Suprapubic skin (tissue), 4 donors: Measurements from ENCODE around the gene SYNE3. TPM values are rescaled to one million over a fixed set of nuclear protein-coding genes. Genes with fewer than 3 reads are reported as not detected.

Source experiments
- DNase-seq, 2 donors: peaks; one replicate each; pipeline ENCODE4 v3.0.0-alpha.2; 2019; ENCODE audit warnings: low spot score in 2 of 2
- H3K27ac ChIP-seq: fragments of 200-600 bp; sonication (generic); one replicate; pipeline ENCODE4 v1.5.1; 2019
- H3K27me3 ChIP-seq: fragments of 200-600 bp; sonication (generic); one replicate; pipeline ENCODE4 v1.5.1; 2019
- H3K36me3 ChIP-seq: fragments of 200-600 bp; sonication (generic); one replicate; pipeline ENCODE4 v1.5.1; 2019
- H3K4me1 ChIP-seq: fragments of 200-600 bp; sonication (generic); one replicate; pipeline ENCODE4 v1.5.1; 2019
- H3K4me3 ChIP-seq: fragments of 200-600 bp; sonication (generic); one replicate; pipeline ENCODE4 v1.5.1; 2019; ENCODE audit warnings: mild to moderate bottlenecking
- H3K9me3 ChIP-seq: fragments of 200-600 bp; sonication (generic); one replicate; pipeline ENCODE4 v1.5.1; 2019
- CTCF ChIP-seq, 2 donors: fragments of 200-600 bp in 1 of 2; fragments of 450-650 bp in 1 of 2; sonication (generic) in 1 of 2; IDR thresholded peaks; one replicate each; pipeline ENCODE4 v1.5.1; 2016 to 2019; ENCODE audit warnings: antibody characterized with exemption in 2 of 2, mild to moderate bottlenecking in 1 of 2, moderate library complexity in 1 of 2
- EP300 ChIP-seq: sonication (generic); formaldehyde crosslinking; IDR thresholded peaks from one replicate; pipeline ENCODE4 v1.6.1; 2017; ENCODE audit warnings: antibody characterized with exemption
- POLR2A ChIP-seq, 2 donors: fragments of 450-650 bp; IDR thresholded peaks; one replicate each; pipeline ENCODE4 v1.6.1; 2017; ENCODE audit warnings: antibody characterized with exemption in 2 of 2, mild to moderate bottlenecking in 2 of 2, moderate library complexity in 2 of 2
- POLR2AphosphoS5 ChIP-seq, 3 donors: sonication (generic); formaldehyde crosslinking; IDR thresholded peaks; one replicate each; pipeline ENCODE4 v1.6.1; 2017; ENCODE audit warnings: antibody characterized with exemption in 3 of 3
- WGBS: methylation state at CpG from one replicate; pipeline ENCODE4 v1.1.5; 2018; 5-methylcytosine and 5-hydroxymethylcytosine counted together
- total RNA-seq, 4 donors: library from RNA; depleted of rRNA; stranded (reverse); fragments of >200 nt; gene quantifications; one replicate each; pipeline ENCODE4 v1.1.0, GENCODE V29; 2016

The SYNE3 gene
- total RNA-seq, 4 donors from 2014 or later = 9.1 to 21.4 (median 12.8) TPM

DNA sequence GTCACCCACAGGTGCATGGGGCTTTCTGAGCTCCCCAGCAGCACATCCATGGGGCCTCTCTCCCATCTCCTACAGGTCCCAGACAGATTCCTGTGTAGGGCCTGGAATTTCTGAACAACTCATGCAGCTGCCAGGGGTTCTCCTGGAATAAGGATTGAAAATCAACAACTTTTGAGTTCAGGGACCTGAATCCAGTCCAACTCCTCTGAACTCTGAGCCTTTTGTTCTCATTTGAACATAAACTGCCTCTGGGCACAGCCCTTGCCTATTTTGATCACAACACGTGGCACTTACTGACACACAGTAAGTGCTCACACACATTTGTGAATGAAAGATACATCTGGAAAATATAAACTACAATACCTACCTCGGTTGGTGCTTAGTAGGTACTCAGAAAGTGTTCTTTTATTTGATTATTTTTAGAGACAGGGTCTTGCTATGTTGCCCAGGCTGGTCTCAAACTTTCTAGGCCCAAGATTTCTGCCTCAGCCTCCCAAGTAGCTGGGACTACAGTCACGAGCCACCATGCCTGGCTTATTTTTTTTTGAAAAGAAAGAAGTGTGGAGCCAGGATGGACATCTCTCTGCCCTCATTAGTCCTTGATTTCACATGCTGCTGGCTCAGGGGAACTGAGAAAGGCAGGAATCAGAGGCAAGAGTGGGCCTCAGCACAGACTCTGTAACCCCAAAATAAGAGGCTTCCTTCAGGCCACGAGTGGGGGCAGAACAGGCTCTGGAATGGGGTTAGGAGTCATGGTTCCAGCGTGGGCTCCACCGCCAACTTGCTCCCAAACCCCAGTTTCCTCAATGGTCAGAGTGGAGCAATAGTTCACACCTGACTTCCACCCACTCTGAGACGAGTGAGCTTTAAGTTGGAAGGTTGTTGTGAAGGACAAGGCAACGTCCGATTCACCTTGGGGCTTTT is 27.0 kb downstream of the SYNE3 start:
- peak overlapping the region; percentile 61 for H3K27ac ChIP-seq
- WGBS = 56% methylated on average over 9 of the region's 9 CpGs
- no peak for DNase-seq
- no peaks in the 10 kb centered on the region for H3K36me3 ChIP-seq
- no peaks in the 10 kb centered on the region for H3K27me3 ChIP-seq
- no peak overlapping the region for H3K4me3 ChIP-seq
- TF ChIP-seq POLR2A (IDR thresholded peaks at IDR 0.05) = no peak
- H3K4me1 ChIP-seq = peaks cover 70% of the 10 kb centered on the region
- no peaks in the 10 kb centered on the region for H3K9me3 ChIP-seq

DNA sequence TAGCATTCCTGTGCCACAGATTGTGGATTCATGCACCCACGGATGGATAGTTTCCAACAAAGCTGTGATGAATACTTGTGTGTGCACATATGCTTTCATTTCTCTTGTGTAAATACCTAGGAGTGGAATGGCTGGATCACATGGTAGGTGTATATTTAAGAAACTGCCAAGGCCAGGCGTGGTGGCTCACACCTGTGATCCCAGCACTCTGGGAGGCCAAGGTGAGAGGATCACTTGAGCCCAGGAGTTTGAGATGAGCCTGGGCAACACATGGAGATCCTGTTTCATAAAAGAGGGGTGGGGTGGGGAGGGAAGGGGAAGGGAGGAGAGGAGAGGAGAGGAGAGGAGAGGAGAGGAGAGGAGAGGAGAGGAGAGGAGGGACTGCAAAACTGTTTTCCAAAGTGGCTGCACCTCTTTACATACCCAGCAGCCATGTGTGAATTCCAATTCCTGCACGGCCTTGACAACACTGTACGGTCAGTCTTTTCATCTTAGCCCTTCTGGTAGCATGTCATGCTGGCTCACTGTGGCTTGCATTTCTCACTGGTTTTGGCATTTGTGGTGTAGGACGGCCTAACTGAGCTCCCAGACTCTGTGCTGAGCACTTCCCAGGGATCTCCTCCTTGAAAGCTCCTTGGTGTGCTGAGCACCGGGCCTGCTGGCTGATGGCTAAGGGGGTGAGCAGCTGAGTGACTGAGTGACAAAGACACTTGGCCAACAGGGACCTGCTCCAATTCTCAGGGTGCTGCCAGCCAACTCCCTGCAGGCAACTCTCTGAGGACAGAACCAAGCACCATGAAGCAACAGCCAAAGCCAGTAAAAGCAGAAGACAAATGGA is 27.9 kb downstream of the SYNE3 start:
- Histone ChIP-seq H3K4me1 (peaks cover 75% of the 10 kb centered on the region), H3K27me3 (no peaks in the 10 kb centered on the region), H3K27ac (peak overlapping the region; percentile 61), H3K9me3 (no peaks in the 10 kb centered on the region), H3K36me3 (no peaks in the 10 kb centered on the region), H3K4me3 (no peak overlapping the region)
- WGBS = 64% methylated on average over 6 of the region's 6 CpGs
- no peak for DNase-seq
- TF ChIP-seq EP300 = no peak
- TF ChIP-seq CTCF (IDR thresholded peaks at IDR 0.05) = no peak
- TF ChIP-seq POLR2A (IDR thresholded peaks at IDR 0.05) = no peak
- TF ChIP-seq POLR2AphosphoS5 (IDR thresholded peaks at IDR 0.05) = no peak

DNA sequence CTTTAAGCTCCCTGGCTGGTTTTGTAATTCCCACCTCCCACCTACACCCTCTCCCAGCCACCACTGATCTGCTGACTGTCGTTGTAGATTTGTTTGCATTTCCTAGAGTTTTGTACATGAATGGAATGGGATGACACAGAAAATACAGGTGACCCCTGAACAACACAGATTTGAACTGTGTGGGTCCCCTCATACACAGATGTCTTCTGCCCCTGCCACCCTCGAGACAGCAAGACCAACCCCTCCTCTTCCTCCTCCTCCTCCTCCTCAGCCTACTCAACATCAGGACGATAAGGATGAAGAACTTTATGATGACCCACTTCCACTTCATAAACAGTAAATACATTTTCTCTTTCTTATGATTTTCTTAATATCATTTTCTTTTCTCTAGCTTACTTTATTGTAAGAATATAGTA is 28.8 kb downstream of the SYNE3 start:
- DNase-seq = no peak
- no peak overlapping the region for H3K27ac ChIP-seq
- H3K4me1 ChIP-seq = peaks cover 84% of the 10 kb centered on the region
- H3K36me3 ChIP-seq = no peaks in the 10 kb centered on the region
- no peak for TF ChIP-seq EP300
- no peak for TF ChIP-seq POLR2A (IDR thresholded peaks at IDR 0.05)
- no peak for TF ChIP-seq CTCF (IDR thresholded peaks at IDR 0.05)
- no peak for TF ChIP-seq POLR2AphosphoS5 (IDR thresholded peaks at IDR 0.05)
- no peaks in the 10 kb centered on the region for H3K9me3 ChIP-seq
- no peak overlapping the region for H3K4me3 ChIP-seq
- no peaks in the 10 kb centered on the region for H3K27me3 ChIP-seq
- 70% methylated on average over 3 of the region's 3 CpGs for WGBS

- H3K36me3 ChIP-seq = no peaks in the 10 kb centered on the region
These were observed 29.4 kb downstream of the SYNE3 start for GRCh38 chr14:95486875-95487668.

More at GRCh38 chr14:95486875-95487668, 29.4 kb downstream of the SYNE3 start:
- Histone ChIP-seq H3K27ac (peak overlapping the region; percentile 14), H3K9me3 (no peaks in the 10 kb centered on the region), H3K27me3 (no peaks in the 10 kb centered on the region), H3K4me1 (peaks cover 90% of the 10 kb centered on the region), H3K4me3 (no peak overlapping the region)
- WGBS = 82% methylated on average over 15 of the region's 15 CpGs
- TF ChIP-seq POLR2A (IDR thresholded peaks at IDR 0.05) (no peak), EP300 (no peak), POLR2AphosphoS5 (IDR thresholded peaks at IDR 0.05) (no peak), CTCF (IDR thresholded peaks at IDR 0.05) (no peak)
- DNase-seq = no peak
